DND-41 (cell line): ENCODE results near the gene TOX2.
A peak's percentile ranks its signal among the peaks of the same experiment; 100 is the strongest.

Experiments
- EZH2 ChIP-seq: IDR thresholded peaks from 3 replicates; pipeline ENCODE4 v1.6.1; 2012; ENCODE audit warnings: borderline replicate concordance, low read depth, mild to moderate bottlenecking, moderate library complexity, low read length, inconsistent platforms; ENCODE audit not compliant: severe bottlenecking
- TF ChIP-seq, protein P1 (sequence below): IDR thresholded peaks from 2 replicates; pipeline ENCODE4 v1.5.1; 2012; ENCODE audit warnings: borderline replicate concordance, low read length, moderate library complexity, mild to moderate bottlenecking; ENCODE audit not compliant: poor library complexity, severe bottlenecking; ENCODE audit errors: extremely low read depth

DNA sequence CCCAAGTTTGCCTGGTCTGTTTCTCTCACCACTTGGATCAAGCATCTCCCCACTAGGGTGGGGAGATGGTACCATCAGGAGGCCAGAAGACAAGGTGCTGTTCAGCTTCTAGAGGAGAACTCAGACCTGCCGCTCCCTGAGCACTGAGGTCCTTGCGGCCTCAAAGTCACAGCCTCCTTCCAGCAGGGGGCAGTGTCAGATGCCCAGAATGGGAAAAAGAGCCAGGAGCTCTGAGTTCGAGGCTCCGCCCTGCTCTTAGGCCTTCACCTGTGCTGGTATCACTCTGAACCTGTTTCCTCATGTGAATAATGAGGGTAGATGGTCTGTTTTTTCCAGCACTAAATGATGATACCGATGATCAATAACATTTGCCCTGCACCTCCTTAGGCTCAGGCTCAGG, 68.7 kb downstream of the TOX2 start:
- TF ChIP-seq EZH2 = no peak
- TF ChIP-seq, protein P1, sequence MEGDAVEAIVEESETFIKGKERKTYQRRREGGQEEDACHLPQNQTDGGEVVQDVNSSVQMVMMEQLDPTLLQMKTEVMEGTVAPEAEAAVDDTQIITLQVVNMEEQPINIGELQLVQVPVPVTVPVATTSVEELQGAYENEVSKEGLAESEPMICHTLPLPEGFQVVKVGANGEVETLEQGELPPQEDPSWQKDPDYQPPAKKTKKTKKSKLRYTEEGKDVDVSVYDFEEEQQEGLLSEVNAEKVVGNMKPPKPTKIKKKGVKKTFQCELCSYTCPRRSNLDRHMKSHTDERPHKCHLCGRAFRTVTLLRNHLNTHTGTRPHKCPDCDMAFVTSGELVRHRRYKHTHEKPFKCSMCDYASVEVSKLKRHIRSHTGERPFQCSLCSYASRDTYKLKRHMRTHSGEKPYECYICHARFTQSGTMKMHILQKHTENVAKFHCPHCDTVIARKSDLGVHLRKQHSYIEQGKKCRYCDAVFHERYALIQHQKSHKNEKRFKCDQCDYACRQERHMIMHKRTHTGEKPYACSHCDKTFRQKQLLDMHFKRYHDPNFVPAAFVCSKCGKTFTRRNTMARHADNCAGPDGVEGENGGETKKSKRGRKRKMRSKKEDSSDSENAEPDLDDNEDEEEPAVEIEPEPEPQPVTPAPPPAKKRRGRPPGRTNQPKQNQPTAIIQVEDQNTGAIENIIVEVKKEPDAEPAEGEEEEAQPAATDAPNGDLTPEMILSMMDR = peak; percentile 73
